GM12878 (cell line): Measurements from ENCODE around the gene ANKRD55. TPM values are rescaled to one million over a fixed set of nuclear protein-coding genes. Genes with fewer than 3 reads are reported as not detected.

ENCODE experiments used
- ATAC-seq: fragments of 200-7000 bp; cut with Tn5 transposase; 3 replicates; pipeline ENCODE4 v1.9.1; 2020; ENCODE audit warnings: mild to moderate bottlenecking, moderate library complexity
- BruUV-seq: library from RNA; stranded (reverse); fragments of 400-500 nt; replicated peaks from 2 replicates; lab custom pipeline; 2021; lab: Mats Ljungman, UMichigan
- CTCF ChIA-PET: fragments of 300-600 bp; sonication (Branson Sonifier 250); formaldehyde crosslinking; extraction: SDS; loops from one replicate; lab custom pipeline; 2021; ENCODE audit warnings: inconsistent platforms; lab: Yijun Ruan, JAX
- POLR2A ChIA-PET: fragments of 350-600 bp; formaldehyde crosslinking; extraction: SDS; loops from one replicate; lab custom pipeline; 2021; ENCODE audit warnings: inconsistent platforms; lab: Charles Lee
- RAD21 ChIA-PET: fragments of 300-600 bp; sonication (Branson Sonifier 250); formaldehyde crosslinking; loops from one replicate; lab custom pipeline; 2023; ENCODE audit warnings: antibody characterized with exemption; ENCODE audit not compliant: unreplicated experiment; lab: Charles Lee
- SMC1A ChIA-PET: fragments of 300-600 bp; sonication (Branson Sonifier 250); formaldehyde crosslinking; loops from one replicate; lab custom pipeline; 2023; ENCODE audit not compliant: unreplicated experiment, uncharacterized antibody; lab: Charles Lee
- DNase-seq: peaks from one replicate; pipeline ENCODE4 v3.0.0-alpha.2; 2011; ENCODE audit warnings: low read depth, low spot score
- FAIRE-seq: peaks from 3 replicates; lab custom pipeline; 2011; peaks lifted over from hg19 to GRCh38; lab: Jason Lieb, UNC
- H2AFZ ChIP-seq: 2 replicates; pipeline ENCODE4 v1.6.0; 2011; ENCODE audit warnings: low read depth, low read length, control low read depth; ENCODE audit not compliant: control insufficient read depth
- H3K27ac ChIP-seq: 2 replicates; pipeline ENCODE4 v1.5.1; 2011; ENCODE audit warnings: control low read depth; ENCODE audit not compliant: control insufficient read depth, insufficient read depth
- H3K27me3 ChIP-seq, 2 experiments: replicated peaks in 1 of 2; 2 replicates each; pipeline versions ENCODE4 v1.6.0 to v1.6.1; 2011; ENCODE audit warnings: low read length in 1 of 2; ENCODE audit not compliant: control insufficient read depth in 2 of 2, insufficient read depth in 2 of 2
- H3K36me3 ChIP-seq, 2 experiments: 2 replicates each; pipeline ENCODE4 v1.5.1; 2011; ENCODE audit warnings: low read length in 1 of 2; ENCODE audit not compliant: control insufficient read depth in 2 of 2, insufficient read depth in 2 of 2
- H3K4me1 ChIP-seq: 2 replicates; pipeline ENCODE4 v1.6.1; 2011; ENCODE audit warnings: mild to moderate bottlenecking, low read length, moderate library complexity, mixed read lengths; ENCODE audit not compliant: control insufficient read depth, insufficient read depth
- H3K4me2 ChIP-seq: 2 replicates; pipeline ENCODE4 v1.6.0; 2011; ENCODE audit warnings: control low read depth; ENCODE audit not compliant: control insufficient read depth, insufficient read depth
- H3K4me3 ChIP-seq: fragments of 200-600 bp; sonication (generic); 2 replicates; pipeline ENCODE4 v1.5.1; 2016
- H3K79me2 ChIP-seq: 2 replicates; pipeline ENCODE4 v1.6.0; 2011; ENCODE audit warnings: low read length; ENCODE audit not compliant: control insufficient read depth, insufficient read depth
- H3K9ac ChIP-seq: 2 replicates; pipeline ENCODE4 v1.8.0; 2011; ENCODE audit warnings: low read length, control low read depth, mixed read lengths; ENCODE audit not compliant: control insufficient read depth, insufficient read depth
- H3K9me3 ChIP-seq: replicated peaks from 3 replicates; pipeline ENCODE4 v1.5.1; 2011; ENCODE audit warnings: mild to moderate bottlenecking, low read length; ENCODE audit not compliant: control insufficient read depth, insufficient read depth
- H4K20me1 ChIP-seq: 2 replicates; pipeline ENCODE4 v1.6.0; 2011; ENCODE audit not compliant: control insufficient read depth, insufficient read depth
- BRCA1 ChIP-seq: IDR thresholded peaks from 2 replicates; pipeline ENCODE4 v1.6.1; 2011; ENCODE audit warnings: low read depth, low read length, improper control_type of control experiment
- E2F4 ChIP-seq: IDR thresholded peaks from 2 replicates; pipeline ENCODE4 v1.6.1; 2012; ENCODE audit warnings: low read depth, low read length, improper control_type of control experiment
- HDAC2 ChIP-seq: fragments of 200-600 bp; sonication (generic); IDR thresholded peaks from 2 replicates; pipeline ENCODE4 v1.6.1; 2017
- NKRF ChIP-seq: fragments of 450-650 bp; conservative IDR thresholded peaks from 2 replicates; pipeline ENCODE4 v1.6.1; 2017; ENCODE audit warnings: mild to moderate bottlenecking, moderate library complexity
- WGBS: methylation state at CpG from one replicate; pipeline ENCODE4 v1.1.6; 2016; ENCODE audit warnings: low lambda C conversion rate; ENCODE audit not compliant: insufficient replicate concordance, insufficient coverage; ENCODE audit errors: missing lambda C conversion rate; 5-methylcytosine and 5-hydroxymethylcytosine counted together
- in situ Hi-C: fragments of 300-500 bp; cut with MboI; formaldehyde crosslinking; loops from 9 replicates; pipeline ENCODE4 v1.14.3; 2018; ENCODE audit warnings: mixed read lengths
- intact Hi-C: fragments of 100-400 bp; cut with micrococcal nuclease; formaldehyde crosslinking; loops from one replicate; pipeline ENCODE4 v1.14.2; 2022; ENCODE audit not compliant: unreplicated experiment
- polyA plus RNA-seq, 11 experiments: library from polyadenylated mRNA; depleted of rRNA in 4 of 11; unstranded in 6 of 11; stranded (reverse) in 5 of 11; fragments of >200 nt; fragmentation: Nextera tagmentation in 4 of 11; fragmentation: Illumina TruSeq in 1 of 11; extraction: Ambion mirVana in 4 of 11; extraction: Trizol in 1 of 11; gene quantifications; 1 replicate in 1 of 11; 2 replicates in 10 of 11; pipeline versions ENCODE4 v1.2.1 to v1.2.3, GENCODE V29; 2011 to 2016; ENCODE audit warnings: inconsistent platforms in 2 of 11, missing spikeins in 2 of 11, low read depth in 1 of 11
- total RNA-seq, 4 experiments: library from RNA; depleted of rRNA in 3 of 4; stranded (reverse); fragments of >200 nt in 3 of 4; fragmentation: Illumina TruSeq in 1 of 4; extraction: Trizol in 1 of 4; gene quantifications; 2 replicates each; pipeline versions ENCODE4 v1.2.1 to v1.2.3, GENCODE V29; 2013 to 2021
- TF ChIP-seq, protein P1 (sequence below): fragments of 150-350 bp; IDR thresholded peaks from 2 replicates; pipeline ENCODE4 v1.6.1; 2014; ENCODE audit warnings: mild to moderate bottlenecking, low read depth, low read length
- TF ChIP-seq, protein P2 (sequence below): IDR thresholded peaks from 2 replicates; pipeline ENCODE4 v1.6.1; 2012; ENCODE audit warnings: low read length, inconsistent platforms
- TF ChIP-seq, protein P3 (sequence below): fragments of 450-650 bp; IDR thresholded peaks from 2 replicates; pipeline ENCODE4 v1.6.1; 2018; ENCODE audit warnings: mild to moderate bottlenecking, low read depth, moderate library complexity; ENCODE audit not compliant: partially characterized antibody

ANKRD55 gene
- total and polyA plus RNA-seq, 10 of the 15 experiments (the other 5 are each of a cell fraction or from before 2014, with no cell fraction given) = 0.04 TPM; not detected in 9

- in situ Hi-C loops = no loop called here
- H3K27ac ChIP-seq = no peak overlapping the region
- no peak for ATAC-seq
- FAIRE-seq = no peak
- no peaks in the 10 kb centered on the region for H4K20me1 ChIP-seq
- BruUV-seq = no TSS peak
- ChIA-PET POLR2A (no interaction called here), RAD21 (no interaction called here), SMC1A (interaction anchor here (1.0 to 2.1 kb wide), 4 partner anchors 9 to 98 kb away, joined by 3 to 10 read pairs (median 4); no protein-coding TSS in a partner anchor), CTCF (no interaction called here)
- no peak for TF ChIP-seq HDAC2
- TF ChIP-seq, protein P1, sequence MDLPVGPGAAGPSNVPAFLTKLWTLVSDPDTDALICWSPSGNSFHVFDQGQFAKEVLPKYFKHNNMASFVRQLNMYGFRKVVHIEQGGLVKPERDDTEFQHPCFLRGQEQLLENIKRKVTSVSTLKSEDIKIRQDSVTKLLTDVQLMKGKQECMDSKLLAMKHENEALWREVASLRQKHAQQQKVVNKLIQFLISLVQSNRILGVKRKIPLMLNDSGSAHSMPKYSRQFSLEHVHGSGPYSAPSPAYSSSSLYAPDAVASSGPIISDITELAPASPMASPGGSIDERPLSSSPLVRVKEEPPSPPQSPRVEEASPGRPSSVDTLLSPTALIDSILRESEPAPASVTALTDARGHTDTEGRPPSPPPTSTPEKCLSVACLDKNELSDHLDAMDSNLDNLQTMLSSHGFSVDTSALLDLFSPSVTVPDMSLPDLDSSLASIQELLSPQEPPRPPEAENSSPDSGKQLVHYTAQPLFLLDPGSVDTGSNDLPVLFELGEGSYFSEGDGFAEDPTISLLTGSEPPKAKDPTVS = no peak
- no peak for TF ChIP-seq E2F4
- DNase-seq = no peak
- intact Hi-C loops = no loop called here
- H3K9me3 ChIP-seq = no peaks in the 10 kb centered on the region
- no peak overlapping the region for H3K4me2 ChIP-seq
- no peaks in the 10 kb centered on the region for H3K79me2 ChIP-seq
- H3K4me3 ChIP-seq = no peak overlapping the region
- no peaks in the 10 kb centered on the region for H3K4me1 ChIP-seq
- no peak overlapping the region for H3K9ac ChIP-seq
- no peak overlapping the region for H2AFZ ChIP-seq
- no peaks in the 10 kb centered on the region; a peak in 1 of 4 replicates for H3K27me3 ChIP-seq
- H3K36me3 ChIP-seq = no peaks in the 10 kb centered on the region
These were observed 63.2 kb downstream of the ANKRD55 start for GRCh38 chr5:56169949-56170348.

DNA sequence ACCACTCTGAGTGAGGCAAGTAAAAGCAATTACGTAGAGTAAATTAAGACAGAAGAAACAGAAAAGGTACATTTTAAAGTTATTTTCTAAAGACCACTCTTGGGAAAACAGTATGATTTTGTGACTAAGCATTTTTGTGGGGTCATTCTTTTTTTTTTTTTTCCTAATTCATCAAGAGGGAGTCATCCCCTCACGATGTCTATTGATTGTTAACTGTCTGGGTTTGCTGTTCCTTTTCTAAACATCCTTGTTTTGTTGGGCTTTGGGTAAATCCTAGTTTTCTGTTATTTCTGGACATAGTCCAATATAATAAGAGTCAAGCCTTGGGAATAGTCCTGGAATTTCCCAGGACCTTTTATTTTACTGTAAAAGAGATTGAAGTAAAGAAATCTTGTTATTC is 63.8 kb downstream of the ANKRD55 start:
- in situ Hi-C loops = no loop called here
- POLR2A ChIA-PET = interaction anchor here (1.3 kb wide), 1 partner anchor 11 kb away, joined by 4 read pairs; no protein-coding TSS in a partner anchor
- SMC1A ChIA-PET = interaction anchor here (1.0 to 2.1 kb wide), 5 partner anchors 8 to 98 kb away, joined by 3 to 10 read pairs (median 5); no protein-coding TSS in a partner anchor
- no peak overlapping the region for H3K4me3 ChIP-seq
- TF ChIP-seq, protein P2, sequence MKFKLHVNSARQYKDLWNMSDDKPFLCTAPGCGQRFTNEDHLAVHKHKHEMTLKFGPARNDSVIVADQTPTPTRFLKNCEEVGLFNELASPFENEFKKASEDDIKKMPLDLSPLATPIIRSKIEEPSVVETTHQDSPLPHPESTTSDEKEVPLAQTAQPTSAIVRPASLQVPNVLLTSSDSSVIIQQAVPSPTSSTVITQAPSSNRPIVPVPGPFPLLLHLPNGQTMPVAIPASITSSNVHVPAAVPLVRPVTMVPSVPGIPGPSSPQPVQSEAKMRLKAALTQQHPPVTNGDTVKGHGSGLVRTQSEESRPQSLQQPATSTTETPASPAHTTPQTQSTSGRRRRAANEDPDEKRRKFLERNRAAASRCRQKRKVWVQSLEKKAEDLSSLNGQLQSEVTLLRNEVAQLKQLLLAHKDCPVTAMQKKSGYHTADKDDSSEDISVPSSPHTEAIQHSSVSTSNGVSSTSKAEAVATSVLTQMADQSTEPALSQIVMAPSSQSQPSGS = no peak
- TF ChIP-seq BRCA1 = no peak
- TF ChIP-seq NKRF = no peak
- TF ChIP-seq, protein P3, sequence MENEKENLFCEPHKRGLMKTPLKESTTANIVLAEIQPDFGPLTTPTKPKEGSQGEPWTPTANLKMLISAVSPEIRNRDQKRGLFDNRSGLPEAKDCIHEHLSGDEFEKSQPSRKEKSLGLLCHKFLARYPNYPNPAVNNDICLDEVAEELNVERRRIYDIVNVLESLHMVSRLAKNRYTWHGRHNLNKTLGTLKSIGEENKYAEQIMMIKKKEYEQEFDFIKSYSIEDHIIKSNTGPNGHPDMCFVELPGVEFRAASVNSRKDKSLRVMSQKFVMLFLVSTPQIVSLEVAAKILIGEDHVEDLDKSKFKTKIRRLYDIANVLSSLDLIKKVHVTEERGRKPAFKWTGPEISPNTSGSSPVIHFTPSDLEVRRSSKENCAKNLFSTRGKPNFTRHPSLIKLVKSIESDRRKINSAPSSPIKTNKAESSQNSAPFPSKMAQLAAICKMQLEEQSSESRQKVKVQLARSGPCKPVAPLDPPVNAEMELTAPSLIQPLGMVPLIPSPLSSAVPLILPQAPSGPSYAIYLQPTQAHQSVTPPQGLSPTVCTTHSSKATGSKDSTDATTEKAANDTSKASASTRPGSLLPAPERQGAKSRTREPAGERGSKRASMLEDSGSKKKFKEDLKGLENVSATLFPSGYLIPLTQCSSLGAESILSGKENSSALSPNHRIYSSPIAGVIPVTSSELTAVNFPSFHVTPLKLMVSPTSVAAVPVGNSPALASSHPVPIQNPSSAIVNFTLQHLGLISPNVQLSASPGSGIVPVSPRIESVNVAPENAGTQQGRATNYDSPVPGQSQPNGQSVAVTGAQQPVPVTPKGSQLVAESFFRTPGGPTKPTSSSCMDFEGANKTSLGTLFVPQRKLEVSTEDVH = no peak
- TF ChIP-seq, all 136 proteins: peak for 0
- Histone ChIP-seq H3K4me1 (no peaks in the 10 kb centered on the region), H3K27me3 (no peaks in the 10 kb centered on the region; a peak in 1 of 4 replicates), H3K9ac (no peak overlapping the region), H3K79me2 (no peaks in the 10 kb centered on the region), H3K9me3 (no peaks in the 10 kb centered on the region), H3K27ac (no peak overlapping the region), H3K36me3 (no peaks in the 10 kb centered on the region), H4K20me1 (no peaks in the 10 kb centered on the region), H3K4me2 (no peak overlapping the region), H2AFZ (no peak overlapping the region)
- BruUV-seq = no TSS peak
- WGBS = 48% methylated on average over 2 of the region's 2 CpGs
- no peak for DNase-seq
- no peak for FAIRE-seq
- ChIA-PET RAD21 (interaction anchor here (0.6 kb wide), 1 partner anchor 1162 kb away, joined by 3 read pairs; no protein-coding TSS in a partner anchor), CTCF (no interaction called here)
- intact Hi-C loops = no loop called here
- no peak for ATAC-seq
